HL-60/S4 treated with phorbol 12-myristate 13-acetate at 8.2 ng/mL for 4 days and 3 days (cell line): ENCODE results near the gene KCTD21.
"Not testable (repeated sequence)": the region's sequence is repeated elsewhere in the genome, so short reads cannot be mapped to it uniquely, and the experiment has no call there.

Experiments
- in situ Hi-C: fragments of 300-500 bp; cut with MboI; formaldehyde crosslinking; loops from 2 replicates; pipeline ENCODE4 v1.15.0; 2022; ENCODE audit warnings: low sequenced_read_pairs

KCTD21 gene

GRCh38 chr11:78181185-78181584, 7.2 kb downstream of the KCTD21 start:
- in situ Hi-C loops: no loop called here

- in situ Hi-C loops: no loop called here
Measured at GRCh38 chr11:78180751-78181150, 7.7 kb downstream of the KCTD21 start.

- in situ Hi-C loops: no loop called here
Measured at GRCh38 chr11:78179459-78180071, 8.9 kb downstream of the KCTD21 start.

- in situ Hi-C loops: no loop called here
Measured at GRCh38 chr11:78177216-78177615, 11.2 kb downstream of the KCTD21 start.

GRCh38 chr11:78176605-78177141, 11.8 kb downstream of the KCTD21 start:
- in situ Hi-C loops: no loop called here

- in situ Hi-C loops: not testable (repeated sequence)
Measured at GRCh38 chr11:78175862-78176261, 12.6 kb downstream of the KCTD21 start.

GRCh38 chr11:78171951-78172350, 16.5 kb downstream of the KCTD21 start:
- in situ Hi-C loops: no loop called here

GRCh38 chr11:78170874-78171549, 17.4 kb downstream of the KCTD21 start:
- in situ Hi-C loops: no loop called here

GRCh38 chr11:78170413-78170812, 18.0 kb downstream of the KCTD21 start:
- in situ Hi-C loops: no loop called here

GRCh38 chr11:78168539-78169477, 19.6 kb downstream of the KCTD21 start:
- in situ Hi-C loops: no loop called here

GRCh38 chr11:78166855-78167469, 21.5 kb downstream of the KCTD21 start:
- in situ Hi-C loops: no loop called here

- in situ Hi-C loops: no loop called here
Measured at GRCh38 chr11:78164471-78164870, 24.0 kb downstream of the KCTD21 start.

- in situ Hi-C loops: no loop called here
Measured at GRCh38 chr11:78163828-78164227, 24.6 kb downstream of the KCTD21 start.

GRCh38 chr11:78161962-78162371, 26.5 kb downstream of the KCTD21 start:
- in situ Hi-C loops: no loop called here

GRCh38 chr11:78161346-78161745, 27.1 kb downstream of the KCTD21 start:
- in situ Hi-C loops: no loop called here

- in situ Hi-C loops: no loop called here
Measured at GRCh38 chr11:78160557-78160956, 27.9 kb downstream of the KCTD21 start.

GRCh38 chr11:78158987-78159652, 29.3 kb downstream of the KCTD21 start:
- in situ Hi-C loops: no loop called here

- in situ Hi-C loops: no loop called here
Measured at GRCh38 chr11:78156127-78156844, 32.1 kb downstream of the KCTD21 start.

- in situ Hi-C loops: no loop called here
Measured at GRCh38 chr11:78151804-78152203, 36.6 kb downstream of the KCTD21 start.

- in situ Hi-C loops: no loop called here
Measured at GRCh38 chr11:78150754-78151153, 37.7 kb downstream of the KCTD21 start.
